Neural progenitor cell (in vitro differentiated cells): ENCODE measurements around the gene PHOX2A.

Experiments
- CTCF ChIP-seq: fragments of 200-600 bp; sonication (generic); IDR thresholded peaks from 2 replicates; pipeline ENCODE4 v1.5.1; 2017; ENCODE audit warnings: antibody characterized with exemption, mild to moderate bottlenecking
- EZH2 ChIP-seq: fragments of 200-600 bp; sonication (generic); IDR thresholded peaks from 2 replicates; pipeline ENCODE4 v1.6.1; 2017; ENCODE audit warnings: antibody characterized with exemption, mild to moderate bottlenecking, moderate library complexity
- EZH2phosphoT487 ChIP-seq: fragments of 200-600 bp; sonication (generic); IDR thresholded peaks from 2 replicates; pipeline ENCODE4 v1.6.1; 2017; ENCODE audit warnings: antibody characterized with exemption

DNA sequence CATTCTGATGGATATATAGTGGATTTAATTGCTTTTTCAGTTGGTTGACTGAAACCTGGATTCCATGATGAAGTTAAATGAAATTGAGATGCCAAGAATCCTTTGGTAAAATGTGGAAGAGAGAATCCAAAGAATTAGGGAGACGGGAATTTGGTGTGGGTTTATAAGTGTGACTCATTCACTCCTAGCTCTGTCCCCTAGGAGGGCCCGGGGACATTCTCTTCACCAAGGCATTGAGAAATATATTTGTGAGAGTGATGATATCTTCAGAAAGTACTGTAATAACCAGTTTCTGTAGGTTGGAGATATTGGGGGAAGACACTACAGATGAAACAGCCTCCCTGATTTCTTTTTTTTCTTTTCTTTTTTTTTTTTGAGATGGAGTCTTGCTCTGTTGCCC is 13.6 kb upstream of the PHOX2A start:
- TF ChIP-seq CTCF (no peak), EZH2phosphoT487 (no peak), EZH2 (no peak)
